Stimulated activated CD8-positive, alpha-beta memory T cell treated with anti-CD3 and anti-CD28 coated beads, Interleukin-4, amount 100 ng/mL, for 4 hours (primary cell): ENCODE measurements around the gene LIMD2.
A peak's percentile ranks its signal among the peaks of the same experiment; 100 is the strongest.
"Not testable (repeated sequence)": the region's sequence is repeated elsewhere in the genome, so short reads cannot be mapped to it uniquely, and the experiment has no call there.

ENCODE experiments used
- DNase-seq, 2 donors: peaks; one replicate each; pipeline ENCODE4 v3.0.0-alpha.2; 2020; ENCODE audit warnings: low read depth in 2 of 2, low spot score in 1 of 2

LIMD2 gene

GRCh38 chr17:63699638-63700527 is at the start of gene LIMD2:
Gene LIMD2 (minus strand): TSS chr17:63700125. CDS start chr17:63699298, 827 bp downstream.
- peak; percentile 68 to 84 for DNase-seq

- DNase-seq, result peak; percentile 95 to 98
These were observed 41.7 kb upstream of the LIMD2 start, which contains the start of gene STRADA for GRCh38 chr17:63741408-63742173. Gene STRADA (minus strand): TSS chr17:63741799. CDS start chr17:63728369, 13,430 bp downstream.

- DNase-seq, result peak in 1 of 2 donors; percentile 17
These were observed 41.1 kb upstream of the LIMD2 start for GRCh38 chr17:63741143-63741407.

GRCh38 chr17:63740464-63741142 is 40.7 kb upstream of the LIMD2 start:
- no peak for DNase-seq

- DNase-seq, result no peak
These were observed 35.8 kb upstream of the LIMD2 start for GRCh38 chr17:63735691-63736090.

GRCh38 chr17:63722403-63722802 is 22.5 kb upstream of the LIMD2 start:
- no peak for DNase-seq

GRCh38 chr17:63720194-63720593 is 20.3 kb upstream of the LIMD2 start:
- not testable (repeated sequence) for DNase-seq

GRCh38 chr17:63718988-63719387 is 19.1 kb upstream of the LIMD2 start:
- DNase-seq, result no peak

- no peak for DNase-seq
These were observed 16.5 kb upstream of the LIMD2 start for GRCh38 chr17:63716426-63716825.

GRCh38 chr17:63714550-63715277 is 14.8 kb upstream of the LIMD2 start:
- no peak for DNase-seq

- DNase-seq, result no peak
These were observed 9.2 kb upstream of the LIMD2 start for GRCh38 chr17:63709110-63709509.

- no peak for DNase-seq
These were observed 7.2 kb upstream of the LIMD2 start for GRCh38 chr17:63707151-63707550.

GRCh38 chr17:63706336-63707082 is 6.6 kb upstream of the LIMD2 start:
- no peak for DNase-seq

GRCh38 chr17:63705657-63706056 is 5.7 kb upstream of the LIMD2 start:
- no peak for DNase-seq

- no peak for DNase-seq
These were observed 4.9 kb upstream of the LIMD2 start for GRCh38 chr17:63704836-63705235.

GRCh38 chr17:63704259-63704576 is 4.3 kb upstream of the LIMD2 start:
- DNase-seq, result no peak

GRCh38 chr17:63703556-63704258 is 3.8 kb upstream of the LIMD2 start:
- no peak for DNase-seq

GRCh38 chr17:63703029-63703428 is 3.1 kb upstream of the LIMD2 start:
- DNase-seq, result no peak

GRCh38 chr17:63702721-63703015 is 2.7 kb upstream of the LIMD2 start:
- no peak for DNase-seq
